MV-4-11 (cell line): Measurements from ENCODE around the gene SBDS.
"Not testable (repeated sequence)": the region's sequence is repeated elsewhere in the genome, so short reads cannot be mapped to it uniquely, and the experiment has no call there.

Source experiments
- DNase-seq: peaks from one replicate; lab custom pipeline; 2025; lab: John Stamatoyannopoulos, UW

SBDS gene

DNA sequence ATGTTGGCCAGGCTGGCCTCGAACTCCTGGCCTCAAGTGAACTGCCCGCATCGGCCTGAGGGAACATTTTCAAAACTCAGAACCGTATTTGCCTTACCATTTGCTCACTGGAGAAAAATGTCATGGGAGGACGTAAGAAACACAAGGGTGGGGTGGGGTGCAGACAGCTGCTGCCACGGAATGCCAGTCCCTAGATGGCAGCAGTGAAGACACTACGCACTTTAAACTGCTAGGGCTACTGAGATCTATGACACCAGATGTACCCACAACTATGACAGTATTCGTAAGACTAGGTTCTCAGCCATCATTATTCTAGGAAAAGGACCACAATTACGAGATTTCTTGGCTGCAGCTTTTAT is 716 bp downstream of the SBDS start:
- peak; percentile 79 for DNase-seq

DNA sequence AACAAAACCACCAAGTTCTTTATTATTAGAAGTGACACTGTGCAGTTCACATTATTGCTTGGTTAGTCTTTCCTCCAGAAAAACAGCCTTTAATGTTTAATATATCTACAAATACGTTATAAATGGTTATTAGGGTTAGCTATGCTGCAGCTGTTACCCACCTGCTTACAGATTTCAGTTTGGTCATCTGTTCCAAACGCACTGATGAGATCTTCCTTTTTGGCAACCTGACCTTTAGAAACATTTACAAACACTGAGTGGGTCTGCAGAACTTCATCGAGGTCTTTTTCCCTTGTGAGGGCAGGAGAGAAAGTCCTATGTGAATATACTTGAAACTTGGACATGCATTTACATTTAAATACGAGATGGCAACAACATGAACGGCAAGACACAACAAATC is 1.3 kb downstream of the SBDS start:
- DNase-seq: not testable (repeated sequence)

DNA sequence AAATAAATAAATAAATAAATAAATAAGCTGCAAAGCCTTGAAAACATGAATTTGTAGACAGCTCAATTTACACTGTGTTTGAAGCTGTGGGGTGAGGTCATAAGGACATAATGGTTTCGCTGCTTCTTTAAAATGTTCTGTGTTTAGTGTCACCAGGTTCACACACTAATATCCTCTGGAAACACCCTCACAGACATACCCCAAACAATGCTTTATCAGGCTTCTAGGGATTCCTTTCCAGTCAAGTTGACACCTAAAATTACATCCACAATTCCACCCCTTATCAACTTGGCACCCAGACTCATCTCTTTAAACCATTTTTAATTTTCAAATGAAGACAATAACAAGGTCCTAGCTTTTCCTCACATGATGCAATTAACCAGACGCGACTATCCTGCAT is 5.8 kb downstream of the SBDS start:
- not testable (repeated sequence) for DNase-seq

DNA sequence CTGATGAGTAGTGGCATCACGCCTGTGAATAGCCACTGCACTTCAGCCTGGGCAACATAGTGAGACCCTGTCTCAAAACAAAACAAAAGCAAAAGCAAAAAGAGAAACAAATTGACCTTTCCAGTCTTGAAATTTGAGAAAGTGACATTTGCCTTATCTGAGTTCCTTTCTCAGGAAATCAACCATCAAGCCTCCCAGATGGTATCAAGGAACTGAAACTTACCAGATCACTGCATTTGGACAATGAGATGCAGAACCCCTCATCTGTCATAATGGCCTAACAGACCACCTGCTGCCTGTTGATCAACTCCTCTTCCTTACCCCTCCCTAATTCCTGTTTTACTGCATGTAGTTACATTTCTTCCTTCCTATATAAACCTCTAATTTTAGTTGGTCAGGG is 15.1 kb downstream of the SBDS start:
- peak; percentile 60 for DNase-seq

DNA sequence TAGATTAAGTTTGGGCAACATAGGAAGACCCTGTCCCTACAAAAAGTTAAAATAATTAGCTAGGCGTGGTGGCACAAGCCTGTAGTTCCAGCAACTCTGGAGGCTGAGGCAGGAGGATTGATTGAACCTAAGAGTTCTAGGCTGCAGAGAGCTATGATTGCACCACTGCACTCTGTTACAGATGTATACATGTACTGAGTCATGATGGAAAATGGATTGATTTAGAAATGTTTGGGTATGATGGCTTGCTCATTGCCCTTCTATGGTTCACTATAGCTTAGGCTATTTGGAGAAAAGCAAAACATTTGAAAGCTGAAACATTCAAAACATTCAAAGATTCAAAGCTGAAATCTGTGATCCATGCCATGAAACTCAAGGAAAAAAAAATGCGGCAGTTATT is 16.4 kb downstream of the SBDS start:
- DNase-seq: not testable (repeated sequence)

DNA sequence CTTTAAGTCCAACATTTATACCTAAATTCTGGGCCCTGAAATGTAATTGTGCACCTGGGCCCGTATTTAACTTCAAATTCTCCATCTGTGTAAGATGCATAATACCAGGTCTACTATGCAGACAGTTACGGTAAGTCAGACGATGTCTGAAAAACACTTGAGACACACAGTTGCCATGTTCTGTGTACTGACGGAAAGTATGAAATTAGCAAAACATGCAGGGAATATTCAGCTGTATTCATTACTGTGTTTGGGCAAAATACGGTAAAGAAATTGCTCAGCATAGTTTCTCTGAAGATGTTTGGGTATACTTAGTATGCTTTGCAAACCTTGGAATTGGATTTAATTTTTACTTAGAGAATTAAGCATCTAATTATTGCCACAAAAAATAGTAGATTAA is 17.1 kb downstream of the SBDS start:
- not testable (repeated sequence) for DNase-seq

DNA sequence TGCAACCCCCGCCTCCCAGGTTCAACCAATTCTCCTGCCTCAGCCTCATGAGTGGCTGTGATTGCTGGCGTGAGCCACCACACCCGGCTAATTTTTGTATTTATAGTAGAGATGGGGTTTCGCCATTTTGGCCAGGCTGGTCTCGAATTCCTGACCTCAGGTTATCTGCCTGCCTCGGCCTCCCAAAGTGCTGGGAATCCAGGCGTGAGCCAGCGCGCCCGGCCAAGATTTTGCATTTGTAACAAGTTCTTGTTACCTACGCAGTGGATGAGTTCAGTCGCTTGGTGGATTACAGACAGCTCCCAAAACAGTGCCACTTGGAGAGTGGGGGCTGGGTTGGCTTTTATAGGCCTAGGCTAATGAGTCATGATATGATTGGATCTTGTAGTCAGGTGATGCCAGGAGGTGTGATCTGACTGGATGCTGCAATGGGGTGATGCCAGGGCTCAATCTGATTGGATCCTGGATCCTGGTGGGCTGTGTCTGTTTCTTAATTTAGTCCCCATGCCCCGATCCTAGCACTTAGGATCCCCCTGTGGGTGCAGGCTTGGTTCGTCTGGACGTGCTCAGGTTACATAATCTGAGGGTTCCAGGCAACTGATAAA is 20.3 kb downstream of the SBDS start:
- DNase-seq: no peak

DNA sequence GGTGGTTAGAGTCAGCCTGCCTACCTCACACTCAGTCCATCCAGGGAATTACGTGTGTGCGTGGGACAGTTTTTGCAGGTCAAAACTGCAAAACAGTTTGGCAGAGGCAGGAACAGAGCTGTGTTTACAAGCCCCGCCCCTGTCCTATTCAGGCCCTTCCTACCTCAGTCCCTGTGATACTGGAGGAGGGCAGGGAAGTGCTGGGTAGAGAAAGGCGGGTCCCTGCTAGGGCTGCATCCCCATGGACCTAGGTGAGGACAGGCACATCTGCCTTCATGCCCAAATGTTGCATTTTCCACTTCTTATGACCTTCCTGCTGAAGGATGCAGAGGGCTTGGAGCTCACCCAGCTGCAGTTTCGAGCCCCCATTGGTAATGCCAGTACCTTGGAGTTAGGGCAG is 25.1 kb downstream of the SBDS start:
- no peak for DNase-seq

DNA sequence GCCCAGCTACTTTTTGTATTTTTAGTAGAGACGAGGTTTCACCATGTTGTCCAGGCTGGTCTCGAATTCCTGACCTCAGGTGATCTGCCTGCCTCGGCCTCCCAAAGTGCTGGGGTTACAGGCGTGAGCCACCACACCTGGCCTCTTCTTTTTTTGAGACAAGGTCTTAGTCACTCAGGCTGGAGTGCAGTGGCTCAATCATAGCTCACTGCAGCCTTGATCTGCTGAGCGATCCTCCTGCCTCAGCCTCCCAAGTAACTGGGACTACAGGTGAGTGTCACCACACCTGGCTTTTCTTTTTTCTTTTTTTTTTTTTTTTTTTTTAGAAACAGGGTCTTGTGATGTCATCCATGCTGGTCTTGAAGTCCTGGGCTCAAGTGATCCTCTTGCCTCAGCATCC is 26.4 kb downstream of the SBDS start:
- not testable (repeated sequence) for DNase-seq

DNA sequence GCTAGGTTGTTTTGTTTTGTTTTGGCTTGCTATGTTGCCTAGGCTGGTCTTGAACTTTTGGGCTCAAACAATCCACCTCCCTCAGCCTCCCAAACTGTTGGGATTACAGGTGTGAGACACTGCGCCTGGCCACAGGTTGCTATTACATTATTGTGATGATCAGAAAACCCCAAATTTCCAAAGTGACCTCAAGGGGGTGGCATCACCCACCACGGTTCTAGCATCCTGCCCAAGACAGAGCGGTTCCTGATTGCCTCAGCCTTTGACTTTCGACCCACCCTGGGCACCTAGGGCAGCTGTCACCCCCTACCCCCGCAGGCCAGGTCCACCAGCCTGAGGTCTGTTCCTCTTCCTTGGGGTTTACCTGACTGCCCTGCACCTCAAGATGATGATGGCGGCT is 28.4 kb downstream of the SBDS start:
- no peak for DNase-seq

DNA sequence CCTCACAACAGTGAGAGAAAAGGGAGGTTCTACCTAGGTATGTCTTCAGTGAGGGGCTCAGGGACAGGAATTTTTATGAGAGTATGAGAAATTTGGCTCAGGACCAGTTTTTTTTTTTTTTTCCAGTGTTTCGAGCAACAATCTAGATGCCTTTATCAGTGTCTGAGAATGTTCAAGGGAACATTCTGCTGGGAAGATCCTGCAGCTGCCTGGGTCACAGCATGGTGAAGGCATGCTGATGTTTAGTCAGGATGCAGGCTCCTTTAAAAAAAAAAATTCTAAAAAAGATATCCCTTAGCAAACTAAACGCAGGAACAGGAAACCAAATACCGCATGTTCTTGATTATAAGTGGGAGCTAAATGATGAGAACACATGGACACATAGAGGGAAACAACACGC is 31.0 kb downstream of the SBDS start:
- DNase-seq: peak; percentile 25

DNA sequence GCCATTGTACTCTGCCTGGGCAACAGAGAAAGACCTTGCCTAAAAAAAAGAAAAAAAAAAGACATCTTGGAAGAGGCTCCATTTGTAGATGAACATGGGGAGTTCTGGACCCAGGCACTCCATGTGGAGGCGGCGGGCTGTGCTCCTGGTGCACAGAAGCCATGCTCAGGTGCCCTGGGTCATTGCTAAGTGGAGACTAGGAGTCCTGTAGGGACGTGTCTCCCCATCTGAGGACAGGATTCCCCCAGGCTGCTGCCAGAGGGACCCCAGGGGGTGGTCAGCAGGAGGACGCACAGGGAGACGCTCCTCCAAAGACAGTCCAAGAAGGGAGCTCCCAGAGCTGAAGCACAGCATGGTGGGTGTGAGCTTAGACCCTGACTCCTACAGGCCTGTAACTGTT is 34.3 kb downstream of the SBDS start:
- no peak for DNase-seq

DNA sequence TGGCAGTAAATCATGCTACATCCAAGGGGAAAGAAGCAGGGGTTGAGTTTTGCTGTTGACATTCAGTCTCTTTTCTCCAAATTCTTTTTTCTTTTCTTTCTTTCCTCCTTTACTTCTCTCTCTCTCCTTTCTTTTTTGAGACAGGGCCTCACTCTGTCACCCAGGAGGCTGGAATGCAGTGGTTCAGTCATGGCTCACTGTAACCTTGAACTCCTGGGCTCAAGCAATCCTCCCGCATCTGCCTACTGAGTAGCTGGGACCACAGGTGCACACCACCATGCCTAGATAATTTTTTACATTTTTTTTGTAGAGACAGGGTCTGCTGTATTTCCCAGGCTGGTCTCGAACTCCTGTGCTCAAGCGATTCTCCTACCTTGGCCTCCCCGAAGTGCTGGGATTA is 35.2 kb downstream of the SBDS start:
- no peak for DNase-seq

DNA sequence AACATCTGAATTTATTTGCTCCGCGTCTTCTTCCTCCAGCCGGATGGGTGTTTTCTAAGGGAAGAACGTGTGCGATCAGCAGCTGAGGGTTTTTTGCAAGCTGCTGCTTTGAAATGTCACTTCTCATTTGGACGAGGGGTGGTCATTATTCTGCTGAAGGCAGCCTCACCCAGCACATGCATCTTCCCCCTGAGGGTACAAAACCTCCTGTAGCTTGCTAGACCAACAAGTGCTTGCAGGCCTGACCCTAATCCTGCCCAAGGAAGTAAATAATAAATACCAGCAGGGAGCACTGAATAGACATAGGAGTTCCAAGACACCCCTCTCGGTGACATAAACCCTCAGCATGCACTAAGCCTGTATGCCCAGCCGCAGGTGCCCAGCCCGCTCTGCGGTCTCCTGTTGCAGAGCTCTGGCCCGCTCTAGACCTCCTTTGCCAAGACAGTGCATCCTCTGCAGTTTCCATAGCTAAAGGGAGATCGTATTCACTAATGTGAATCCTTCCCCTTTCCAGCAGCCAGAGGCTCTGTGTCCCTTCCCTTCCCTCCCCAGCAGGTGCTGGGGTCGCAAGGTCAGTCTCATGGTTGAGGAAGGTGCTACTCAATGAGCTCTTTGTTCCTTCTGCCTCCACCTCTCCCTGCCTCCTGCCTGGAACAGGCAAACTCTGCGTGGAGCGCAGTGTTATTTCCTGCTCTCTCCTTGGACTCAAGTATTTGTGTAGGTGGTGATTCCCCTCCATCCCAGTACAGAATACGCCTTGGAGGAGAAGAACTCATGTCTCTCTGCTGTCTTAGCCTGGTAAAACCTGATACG is 36.6 kb downstream of the SBDS start:
- no peak for DNase-seq

DNA sequence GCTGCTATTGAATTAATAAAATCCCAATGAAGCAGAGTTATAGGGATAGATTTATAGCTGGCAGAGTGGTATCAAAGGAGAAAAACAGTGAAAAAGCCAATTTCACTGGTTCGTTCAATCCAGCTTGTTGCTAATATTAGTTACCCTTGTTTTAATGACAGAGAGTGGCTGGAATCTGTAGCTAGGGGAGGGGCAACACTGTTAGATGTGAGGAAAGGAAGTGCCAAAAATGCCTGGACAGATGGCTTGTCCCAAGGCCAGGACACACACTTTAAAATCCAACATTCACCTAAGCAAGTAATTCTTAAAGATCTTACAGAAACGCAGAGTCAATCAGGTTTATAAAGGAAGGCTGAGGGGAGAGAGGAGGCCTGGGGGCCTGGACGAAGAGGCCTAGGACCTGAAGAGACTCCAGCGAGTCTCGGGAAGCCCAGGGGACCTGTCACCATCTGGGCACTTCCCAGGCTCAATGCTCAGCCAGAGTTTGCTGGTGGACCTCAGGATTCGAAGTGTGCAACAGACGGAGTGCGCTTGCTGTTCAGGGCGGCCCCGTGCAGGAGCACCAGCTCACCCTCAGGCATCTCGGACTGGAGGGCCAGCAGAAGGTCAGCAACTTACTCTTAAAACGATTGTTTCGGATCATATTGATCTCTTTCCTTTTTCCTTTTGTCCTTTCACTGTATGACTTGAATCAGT is 37.6 kb downstream of the SBDS start:
- DNase-seq: no peak

DNA sequence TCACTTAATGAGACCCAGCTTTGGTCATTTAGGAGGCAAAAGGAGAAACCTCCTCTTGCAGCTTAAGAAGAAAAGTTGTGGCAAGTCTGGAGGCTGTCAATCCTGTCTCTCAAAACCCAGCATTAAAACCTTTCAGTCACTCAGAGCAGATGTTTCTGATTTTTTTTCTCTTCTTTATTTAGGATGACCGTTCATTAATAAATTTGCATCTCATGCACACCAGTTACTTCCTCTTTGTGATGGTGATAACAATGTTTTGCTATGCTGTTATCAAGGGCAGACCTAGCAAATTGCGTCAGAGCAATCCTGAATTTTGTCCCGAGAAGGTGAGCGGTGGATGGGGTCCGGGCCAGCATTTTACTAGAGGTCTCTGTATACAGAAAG is 42.4 kb downstream of the SBDS start:
- DNase-seq: no peak

DNA sequence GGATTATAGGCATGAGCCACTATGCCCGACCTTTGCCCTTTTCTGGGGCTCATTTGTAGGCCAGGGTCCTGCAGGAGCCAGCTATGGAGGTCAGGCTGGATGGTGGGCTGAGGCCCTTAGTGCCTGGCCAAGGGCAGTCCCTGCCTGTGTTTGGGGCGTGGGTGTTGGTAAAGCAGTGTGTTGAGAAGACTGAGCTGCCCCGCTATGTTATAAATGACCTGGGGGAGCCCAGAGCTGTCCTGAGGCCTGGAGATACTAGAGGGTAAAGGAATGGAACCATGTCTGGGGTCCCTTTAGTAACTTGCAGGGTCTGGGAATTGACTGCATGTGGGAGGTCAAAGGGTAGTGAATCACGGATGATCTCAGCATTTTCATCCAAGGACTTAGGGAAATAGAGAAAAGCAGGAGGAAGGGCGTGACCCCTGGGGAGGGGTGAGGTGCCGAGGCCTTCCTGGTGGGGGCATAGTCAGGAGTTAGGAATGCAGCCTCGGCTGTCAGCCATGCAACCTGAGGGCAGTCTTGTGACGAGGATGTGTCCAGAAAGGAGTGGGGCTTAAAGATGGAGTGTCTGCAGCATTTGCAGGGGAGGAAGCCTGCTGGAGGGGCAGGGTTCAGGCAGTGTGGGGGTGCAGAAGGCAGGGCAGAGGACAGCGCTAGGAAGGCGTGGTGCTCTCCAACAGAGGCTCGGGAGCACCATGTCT is 42.9 kb downstream of the SBDS start:
- DNase-seq: no peak

DNA sequence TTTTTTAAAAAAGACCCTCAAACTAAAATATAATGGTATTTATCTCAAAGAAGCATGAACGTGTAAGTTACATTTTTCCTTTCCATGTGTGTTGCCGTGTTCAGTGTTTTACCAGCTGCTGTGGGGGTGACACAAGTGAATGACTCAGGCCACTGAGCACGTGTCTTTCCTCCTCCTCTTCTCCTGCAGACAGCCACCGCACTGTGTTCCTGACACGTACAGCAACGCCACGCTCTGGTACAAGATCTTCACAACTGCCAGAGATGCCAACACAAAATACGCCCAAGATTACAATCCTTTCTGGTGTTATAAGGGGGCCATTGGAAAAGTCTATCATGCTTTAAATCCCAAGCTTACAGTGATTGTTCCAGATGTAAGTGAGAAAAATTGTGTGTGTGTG is 44.6 kb downstream of the SBDS start:
- no peak for DNase-seq

DNA sequence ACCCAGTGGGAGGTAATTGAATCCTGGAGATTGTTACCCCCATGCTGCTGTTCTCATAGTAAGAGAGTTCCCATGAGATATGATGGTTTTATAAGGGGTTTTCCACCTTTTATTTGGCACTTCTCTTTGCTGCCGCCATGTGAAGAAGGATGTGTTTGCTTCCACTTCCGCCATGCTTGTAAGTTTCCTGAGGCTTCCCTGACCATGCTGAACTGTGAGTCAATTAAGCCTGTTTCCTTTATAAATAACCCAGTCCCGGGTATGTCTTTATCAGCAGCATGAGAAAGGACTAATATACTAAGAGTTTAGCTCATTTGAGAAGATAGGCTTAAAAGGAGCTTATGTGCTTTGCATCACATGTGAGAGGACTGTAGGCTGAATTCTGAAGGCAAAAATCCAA is 45.1 kb downstream of the SBDS start:
- no peak for DNase-seq

DNA sequence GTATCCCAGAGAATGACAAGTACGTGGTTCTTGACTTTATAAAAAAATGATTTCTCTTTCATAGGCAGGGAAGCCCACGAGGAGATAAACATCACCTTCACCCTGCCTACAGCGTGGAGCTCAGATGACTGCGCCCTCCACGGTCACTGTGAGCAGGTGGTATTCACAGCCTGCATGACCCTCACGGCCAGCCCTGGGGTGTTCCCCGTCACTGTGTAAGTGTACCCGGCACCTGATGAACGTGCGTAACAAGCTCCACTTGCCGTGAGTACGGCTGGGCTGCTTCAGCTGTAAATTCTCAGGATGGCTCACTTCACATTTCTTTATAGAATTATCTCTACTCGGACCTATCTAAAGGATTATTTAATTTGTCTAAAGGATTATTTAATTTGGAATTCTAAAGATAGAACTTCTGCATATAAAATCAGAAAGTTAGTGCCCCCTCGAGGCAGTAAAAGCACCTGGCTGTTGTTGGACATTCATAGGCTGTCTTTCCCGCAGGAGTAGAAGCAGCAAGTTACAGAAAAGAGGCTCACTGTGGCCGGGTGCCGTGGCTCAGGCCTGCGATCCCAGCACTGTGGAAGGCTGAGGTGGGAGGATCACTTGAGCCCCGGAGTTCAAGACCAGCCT is 46.8 kb downstream of the SBDS start:
- DNase-seq: no peak

DNA sequence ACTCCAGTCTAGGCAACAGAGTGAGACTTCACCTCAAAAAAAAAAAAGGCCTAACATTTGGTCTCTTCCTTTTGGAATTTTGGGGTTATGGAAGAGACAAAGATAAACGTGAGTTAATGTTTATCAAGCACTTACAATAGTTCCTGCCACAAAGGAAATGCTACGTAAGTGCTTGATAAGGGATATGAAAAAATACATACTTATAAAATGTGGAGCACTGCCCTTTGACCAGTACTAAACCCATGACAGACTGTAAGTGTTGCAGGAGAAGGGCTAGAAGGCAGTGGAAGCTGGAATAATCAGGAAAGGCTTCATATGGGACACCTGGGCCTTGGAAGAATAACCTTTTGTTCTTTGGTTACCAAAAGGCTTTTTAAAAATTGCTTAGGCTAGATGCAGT is 48.8 kb downstream of the SBDS start:
- no peak for DNase-seq

DNA sequence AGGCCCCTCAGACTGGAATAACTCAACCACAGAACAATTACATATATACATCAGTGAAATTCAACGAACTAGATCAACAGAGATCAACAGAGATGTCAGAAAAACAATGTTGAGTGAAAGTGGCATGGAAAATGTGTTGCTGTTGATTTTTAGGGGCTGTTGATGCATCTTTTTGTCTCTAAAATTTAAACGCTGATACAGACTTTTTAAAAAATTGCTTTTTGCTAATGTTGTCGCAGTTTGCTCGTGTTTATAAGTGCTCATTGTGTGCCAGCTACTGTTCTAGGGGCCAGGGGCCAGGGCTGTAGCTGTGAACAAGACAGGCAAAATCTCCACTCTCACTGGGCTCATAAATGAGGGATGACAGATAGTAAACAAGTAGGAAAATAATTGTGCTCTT is 56.1 kb downstream of the SBDS start:
- DNase-seq: no peak
